ENCODE results near the gene CYGB.

CYGB gene

DNA sequence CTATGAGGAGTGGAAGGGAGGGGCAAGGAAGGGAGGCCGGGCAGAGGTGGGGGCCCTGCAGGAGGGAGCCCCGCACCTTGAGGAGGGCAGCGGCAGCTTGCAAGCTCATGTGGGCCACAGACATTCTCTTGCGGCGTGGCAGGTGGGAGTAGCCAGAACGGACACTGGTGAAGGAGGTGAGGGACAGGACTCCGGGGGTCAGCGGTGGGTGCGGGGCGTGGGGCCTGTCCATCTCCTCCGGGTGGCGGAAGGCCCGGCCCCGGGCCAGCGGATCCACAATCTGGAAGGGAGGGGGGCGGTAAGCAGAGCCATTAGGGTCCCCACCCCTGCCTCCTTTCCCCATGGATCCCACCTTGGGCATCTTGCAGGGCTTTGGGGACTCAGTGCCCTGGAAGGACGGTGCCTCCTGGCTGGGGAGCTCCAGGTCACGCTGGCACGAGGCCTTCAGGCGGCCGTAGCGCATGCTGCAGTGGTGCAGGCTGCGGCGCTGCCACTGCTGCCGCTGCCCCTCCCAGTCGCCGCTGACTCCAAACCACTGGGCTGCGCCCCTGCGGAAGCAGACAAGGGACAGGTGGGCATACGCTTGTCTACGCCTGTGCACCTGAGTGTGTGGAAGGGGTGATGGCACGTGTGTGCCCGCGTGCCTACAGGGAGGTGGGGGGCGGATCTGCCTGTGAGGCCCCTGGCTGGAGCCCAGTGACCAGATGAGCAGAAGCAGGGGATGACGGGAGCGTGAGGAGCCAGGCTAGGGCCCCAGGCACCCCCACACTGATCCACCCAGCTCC is 58.6 kb downstream of the CYGB start:
- H3K4me3 ChIP-seq (ENCODE audit: low read depth, low read length), result no peak overlapping the region
- TF ChIP-seq, protein P1, sequence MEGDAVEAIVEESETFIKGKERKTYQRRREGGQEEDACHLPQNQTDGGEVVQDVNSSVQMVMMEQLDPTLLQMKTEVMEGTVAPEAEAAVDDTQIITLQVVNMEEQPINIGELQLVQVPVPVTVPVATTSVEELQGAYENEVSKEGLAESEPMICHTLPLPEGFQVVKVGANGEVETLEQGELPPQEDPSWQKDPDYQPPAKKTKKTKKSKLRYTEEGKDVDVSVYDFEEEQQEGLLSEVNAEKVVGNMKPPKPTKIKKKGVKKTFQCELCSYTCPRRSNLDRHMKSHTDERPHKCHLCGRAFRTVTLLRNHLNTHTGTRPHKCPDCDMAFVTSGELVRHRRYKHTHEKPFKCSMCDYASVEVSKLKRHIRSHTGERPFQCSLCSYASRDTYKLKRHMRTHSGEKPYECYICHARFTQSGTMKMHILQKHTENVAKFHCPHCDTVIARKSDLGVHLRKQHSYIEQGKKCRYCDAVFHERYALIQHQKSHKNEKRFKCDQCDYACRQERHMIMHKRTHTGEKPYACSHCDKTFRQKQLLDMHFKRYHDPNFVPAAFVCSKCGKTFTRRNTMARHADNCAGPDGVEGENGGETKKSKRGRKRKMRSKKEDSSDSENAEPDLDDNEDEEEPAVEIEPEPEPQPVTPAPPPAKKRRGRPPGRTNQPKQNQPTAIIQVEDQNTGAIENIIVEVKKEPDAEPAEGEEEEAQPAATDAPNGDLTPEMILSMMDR (IDR thresholded peaks at IDR 0.05; ENCODE audit: low read depth, low read length), result no peak

DNA sequence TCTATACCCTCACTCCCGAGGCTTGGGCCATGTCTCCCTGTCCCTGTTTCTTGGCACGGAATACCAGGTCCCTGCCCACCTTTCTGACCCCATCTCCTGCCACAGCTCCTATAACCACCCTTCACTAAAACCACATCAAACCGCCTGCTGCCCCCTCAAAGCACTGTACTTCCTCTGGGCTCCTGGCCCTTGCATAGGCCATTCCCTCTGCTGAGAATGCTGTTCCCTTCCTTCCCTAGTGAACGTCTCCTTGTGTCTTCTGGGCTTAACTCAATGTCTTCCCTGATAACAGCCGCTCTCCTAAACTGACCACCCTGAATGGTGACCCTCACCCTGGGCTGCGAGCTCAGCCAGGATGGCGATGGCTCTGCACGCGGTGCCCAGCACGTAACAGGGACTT is 59.4 kb downstream of the CYGB start:
- no peak overlapping the region for H3K4me3 ChIP-seq (ENCODE audit: low read depth, low read length)
- TF ChIP-seq, protein P1 (IDR thresholded peaks at IDR 0.05; ENCODE audit: low read depth, low read length), result no peak

DNA sequence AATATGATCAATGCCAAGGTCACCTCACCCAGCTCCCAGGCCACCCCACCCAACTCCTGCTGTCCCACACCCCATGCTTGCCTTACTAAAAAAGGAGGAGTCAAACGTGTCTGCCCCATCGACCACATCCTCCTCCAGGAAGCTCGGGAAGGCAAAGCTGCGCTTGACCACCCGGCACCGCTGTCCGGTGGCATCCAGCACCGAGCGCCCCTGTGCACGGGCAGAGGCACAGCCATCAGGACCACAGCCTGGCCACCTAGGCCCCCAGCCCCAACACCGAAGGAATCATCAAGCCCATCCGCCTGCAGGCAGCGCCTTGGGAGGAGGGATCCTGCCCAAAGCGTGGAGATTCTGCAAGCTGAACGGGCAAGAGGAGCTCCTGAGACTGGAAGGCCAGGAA is 59.9 kb downstream of the CYGB start:
- no peak overlapping the region for H3K4me3 ChIP-seq (ENCODE audit: low read depth, low read length)
- TF ChIP-seq, protein P1 (IDR thresholded peaks at IDR 0.05; ENCODE audit: low read depth, low read length), result no peak

Measured in WI38 (cell line).